ENCODE results near the gene HNRNPA0. TPM values are rescaled to one million over a fixed set of nuclear protein-coding genes. Genes with fewer than 3 reads are reported as not detected.

Gene HNRNPA0
- total RNA-seq, 1 donor from 2014 or later: 34.7 TPM

DNA sequence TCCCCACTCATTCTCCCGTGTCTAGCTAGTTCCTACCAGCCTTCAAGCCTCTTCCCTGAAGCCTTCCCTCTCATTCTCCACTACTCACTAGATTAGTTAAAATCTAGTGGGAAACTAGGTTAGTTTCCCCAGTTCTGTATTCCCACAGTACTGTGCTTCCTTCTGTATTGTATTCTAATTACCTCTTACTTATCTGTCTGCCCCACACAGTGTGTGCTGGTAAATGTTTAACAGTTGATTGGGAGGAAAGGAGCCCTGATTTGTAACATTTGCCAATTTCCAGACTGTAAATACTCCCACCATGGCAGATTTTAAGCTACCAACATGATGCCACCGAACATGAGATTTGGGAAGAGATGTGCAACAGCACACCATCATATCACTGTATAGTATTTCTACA is 26.5 kb downstream of the HNRNPA0 start:
- no peak for DNase-seq (ENCODE audit: low spot score)

DNA sequence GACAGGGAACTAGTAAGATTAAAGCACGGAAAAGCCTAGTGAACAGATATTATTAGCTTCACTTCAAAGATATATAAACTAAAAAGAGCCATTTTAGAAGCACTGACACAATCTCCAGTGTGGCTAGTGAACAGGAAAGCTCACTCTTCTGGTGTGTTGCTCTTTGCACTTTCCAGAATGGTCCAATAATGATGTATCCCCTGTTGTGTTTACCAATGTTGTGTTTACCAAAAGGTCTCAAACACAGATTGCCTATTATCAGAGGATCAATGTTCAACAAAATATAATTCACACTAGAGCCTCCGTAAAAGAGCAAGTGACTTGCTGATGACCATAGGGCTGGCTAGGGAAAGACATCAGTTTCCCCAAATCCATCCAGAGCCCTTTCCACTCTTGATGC is 29.9 kb downstream of the HNRNPA0 start:
- DNase-seq (ENCODE audit: low spot score): no peak

DNA sequence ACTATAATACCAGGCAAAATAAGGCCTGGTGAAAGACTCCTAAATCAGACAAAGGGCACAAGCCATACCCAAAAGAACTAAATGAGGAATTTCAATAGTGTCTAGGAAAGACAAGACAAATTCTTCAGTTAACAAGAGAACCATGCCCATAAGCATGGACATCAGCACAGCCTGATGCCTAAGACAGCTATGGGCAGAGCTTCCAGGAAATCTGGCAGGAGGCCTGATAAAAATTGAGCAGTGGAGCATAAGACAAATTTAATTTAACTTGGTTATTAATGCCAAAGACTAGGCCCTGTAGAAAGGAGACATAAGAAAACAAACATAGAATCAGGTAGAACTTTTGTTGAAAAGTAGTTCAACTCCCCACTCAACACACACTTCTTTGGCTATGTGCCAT is 35.6 kb downstream of the HNRNPA0 start:
- no peak for DNase-seq (ENCODE audit: low spot score)

DNA sequence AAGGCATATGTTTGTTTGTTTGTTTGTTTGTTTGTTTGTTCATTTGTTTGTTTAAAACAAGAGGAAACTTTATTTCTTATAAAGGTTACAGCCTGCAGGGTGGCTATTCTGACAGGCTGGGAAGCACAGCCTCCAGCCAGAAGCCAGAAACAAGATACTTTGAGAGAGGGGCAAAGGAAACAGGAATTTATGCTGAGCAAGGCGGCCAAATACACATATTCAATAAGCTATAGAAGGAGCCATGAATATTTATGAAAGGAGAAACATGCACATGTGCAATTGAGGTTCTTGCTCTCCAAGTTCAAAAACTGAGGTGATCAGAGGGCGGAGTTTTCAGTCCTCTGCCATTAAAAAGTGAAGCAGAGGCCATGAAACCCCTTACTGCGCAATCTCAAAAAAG is 37.8 kb downstream of the HNRNPA0 start:
- no peak for DNase-seq (ENCODE audit: low spot score)

DNA sequence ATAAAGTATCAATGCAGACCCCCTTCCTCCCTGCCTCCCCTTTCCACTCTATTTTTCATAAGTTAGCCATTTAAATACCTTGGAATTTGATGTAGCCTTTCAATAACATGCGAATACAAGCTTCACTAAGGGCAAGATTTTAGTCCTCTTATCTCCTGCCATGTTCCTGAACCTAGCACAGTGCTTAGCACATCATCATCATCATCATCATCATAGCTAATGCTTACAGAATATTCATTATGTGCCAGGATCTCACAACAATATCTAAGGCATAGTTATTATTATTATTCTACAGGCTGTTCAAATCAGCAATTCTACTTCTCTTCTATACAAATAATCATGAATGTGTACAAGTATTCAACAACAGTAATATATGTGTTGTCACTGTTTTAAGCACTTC is 38.7 kb downstream of the HNRNPA0 start:
- DNase-seq (ENCODE audit: low spot score): no peak

DNA sequence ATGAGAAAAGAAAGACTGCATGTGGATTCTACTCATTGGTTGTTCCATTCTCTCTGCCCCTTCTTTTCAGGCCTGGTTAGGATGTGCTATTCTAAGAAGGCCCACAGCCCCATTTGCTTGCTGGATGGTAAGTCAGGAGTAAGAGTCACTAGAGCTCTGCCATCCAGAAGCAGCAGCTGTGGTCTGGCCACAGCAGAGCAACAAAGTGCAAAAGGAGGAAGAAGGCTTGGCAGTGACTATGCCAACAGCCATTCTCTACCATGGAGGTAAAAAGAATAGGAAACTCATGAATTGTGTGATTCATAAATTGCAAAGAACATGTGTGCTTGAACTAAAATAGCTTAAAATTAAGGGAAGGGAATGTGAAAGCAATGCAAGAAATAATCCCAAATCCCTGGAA is 39.2 kb downstream of the HNRNPA0 start:
- no peak for DNase-seq (ENCODE audit: low spot score)

DNA sequence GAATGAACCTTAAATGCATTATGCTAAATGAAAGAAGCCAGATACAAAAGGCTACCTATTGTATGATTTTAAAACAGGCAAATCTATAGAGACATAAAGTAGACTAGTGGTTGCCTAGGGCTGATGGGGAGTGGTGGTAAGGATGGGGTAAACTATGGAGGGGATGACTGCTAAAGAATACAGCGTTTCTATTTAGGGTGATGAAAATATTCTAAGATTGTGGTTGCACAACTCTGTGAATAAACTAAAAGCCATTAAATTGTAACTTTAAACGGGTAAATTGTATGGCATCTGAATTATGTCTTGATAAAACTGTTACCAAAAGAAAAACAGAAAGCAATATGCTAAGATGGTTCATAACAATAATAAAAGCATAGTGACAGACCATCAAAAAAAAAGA is 39.7 kb downstream of the HNRNPA0 start:
- DNase-seq (ENCODE audit: low spot score): no peak

DNA sequence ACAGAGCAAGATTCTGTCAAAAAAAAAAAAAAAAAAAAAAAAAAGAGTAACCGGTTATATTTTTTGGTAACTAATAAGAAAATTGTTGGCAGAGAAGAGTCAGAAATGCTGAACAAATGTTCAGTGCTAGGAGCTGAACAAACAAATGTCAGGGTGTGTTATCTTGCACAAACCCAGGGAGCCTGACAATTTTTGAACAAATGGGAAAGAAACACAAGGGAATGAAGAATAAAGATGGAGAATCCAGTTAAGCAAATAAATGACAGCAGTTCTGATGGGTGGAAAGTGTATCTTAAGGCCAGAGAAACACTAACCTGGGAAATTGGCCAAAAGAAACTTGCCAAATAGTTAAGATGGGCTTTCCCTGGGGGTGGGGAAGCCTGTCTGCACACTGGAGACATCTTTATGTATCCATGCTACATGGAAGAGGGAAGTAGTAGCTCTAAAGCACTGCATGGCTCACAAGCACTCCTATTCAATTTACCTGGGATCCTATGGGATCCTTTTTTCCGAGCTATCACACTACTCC is 42.0 kb downstream of the HNRNPA0 start:
- DNase-seq (ENCODE audit: low spot score): no peak

DNA sequence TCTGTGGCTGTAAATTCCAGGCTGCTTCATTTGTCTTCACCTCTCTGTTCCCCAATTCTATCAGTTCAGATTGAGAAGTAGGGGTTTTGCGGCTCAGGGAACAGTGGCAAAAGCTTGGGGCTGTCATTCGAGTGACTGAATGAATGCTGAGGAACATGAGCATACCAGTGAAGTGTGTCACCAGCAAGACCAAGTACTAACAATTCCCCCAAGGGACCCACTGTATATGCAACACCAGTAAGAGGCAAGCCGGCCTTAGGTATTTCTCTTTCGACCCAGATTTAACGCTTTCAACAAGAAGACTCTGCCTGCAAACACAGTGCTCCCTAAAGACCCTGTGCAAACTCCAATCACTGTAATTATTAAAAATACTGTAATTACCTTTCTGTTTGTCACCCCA is 44.1 kb downstream of the HNRNPA0 start:
- DNase-seq (ENCODE audit: low spot score): no peak

DNA sequence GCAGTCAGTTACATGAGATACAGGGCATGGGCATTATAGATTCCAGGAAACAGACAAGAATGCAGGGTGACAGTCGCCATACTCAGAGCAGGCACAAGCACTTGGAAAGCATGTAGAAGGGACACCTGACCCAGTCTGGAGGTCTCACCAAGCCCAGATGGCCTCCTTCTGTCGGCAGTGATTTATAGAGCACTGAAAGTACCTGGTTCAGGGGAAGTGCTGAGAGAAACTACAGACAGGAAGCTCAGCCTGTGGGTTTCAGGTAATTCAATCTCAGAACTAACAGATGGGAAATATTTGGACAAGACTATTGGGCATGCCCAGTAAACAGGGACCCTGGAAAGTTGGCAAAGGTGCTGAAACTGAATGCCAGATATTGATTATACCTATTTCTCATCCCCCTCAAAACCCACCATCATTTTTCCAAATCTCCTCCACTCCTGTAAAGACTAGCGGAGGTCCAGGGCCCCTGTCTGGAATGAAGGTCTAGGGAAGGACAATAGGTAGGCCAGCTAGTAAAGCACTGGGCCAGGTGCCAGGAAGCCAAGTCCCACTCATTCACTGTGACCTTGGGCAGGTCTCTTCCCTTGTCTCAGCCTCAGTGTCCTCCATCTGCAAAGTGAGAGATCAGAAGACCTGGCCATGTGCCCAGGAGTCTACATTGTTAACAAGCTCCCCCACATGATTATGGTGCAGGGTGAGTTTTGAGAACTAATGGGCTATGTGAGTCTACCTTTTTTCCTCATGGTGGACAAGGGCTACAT is 45.2 kb downstream of the HNRNPA0 start:
- no peak for DNase-seq (ENCODE audit: low spot score)

DNA sequence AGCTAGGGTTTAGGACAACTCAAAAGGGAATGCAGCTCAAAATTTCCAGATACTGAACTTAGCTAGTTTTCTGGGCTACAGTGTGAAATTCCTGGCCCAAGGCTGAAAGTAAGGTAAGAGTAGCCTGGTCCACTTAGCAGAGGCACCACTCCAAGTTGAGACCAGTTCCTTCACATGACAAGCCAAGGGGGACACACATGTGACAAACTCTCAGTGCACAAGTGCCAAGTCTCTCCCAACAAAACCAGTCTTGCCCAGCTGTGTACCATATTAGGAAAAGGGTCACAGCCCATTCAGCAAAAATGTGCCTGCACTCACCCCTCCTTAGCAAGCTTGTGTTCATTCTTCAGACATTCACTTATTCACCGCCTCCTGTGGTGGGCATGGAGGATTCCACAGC is 46.1 kb downstream of the HNRNPA0 start:
- no peak for DNase-seq (ENCODE audit: low spot score)

DNA sequence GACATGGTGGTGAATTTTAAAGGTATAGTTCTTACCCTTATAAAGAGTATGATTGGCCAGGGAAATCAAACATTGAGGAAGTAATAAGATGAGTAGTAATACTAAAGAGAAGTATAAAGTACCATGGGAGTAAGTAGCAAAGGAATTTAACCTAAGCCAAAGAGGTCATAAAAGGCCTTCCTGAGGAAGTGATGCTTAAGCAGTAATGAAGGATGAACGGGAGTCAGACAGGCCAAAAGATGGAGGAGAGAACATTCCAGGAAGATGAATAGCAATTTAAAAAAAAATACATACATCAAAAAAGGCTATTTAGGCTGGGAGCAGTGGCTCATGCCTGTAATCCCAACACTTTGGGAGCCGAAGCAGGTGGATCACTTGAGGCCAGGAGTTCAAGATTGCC is 47.3 kb downstream of the HNRNPA0 start:
- no peak for DNase-seq (ENCODE audit: low spot score)

DNA sequence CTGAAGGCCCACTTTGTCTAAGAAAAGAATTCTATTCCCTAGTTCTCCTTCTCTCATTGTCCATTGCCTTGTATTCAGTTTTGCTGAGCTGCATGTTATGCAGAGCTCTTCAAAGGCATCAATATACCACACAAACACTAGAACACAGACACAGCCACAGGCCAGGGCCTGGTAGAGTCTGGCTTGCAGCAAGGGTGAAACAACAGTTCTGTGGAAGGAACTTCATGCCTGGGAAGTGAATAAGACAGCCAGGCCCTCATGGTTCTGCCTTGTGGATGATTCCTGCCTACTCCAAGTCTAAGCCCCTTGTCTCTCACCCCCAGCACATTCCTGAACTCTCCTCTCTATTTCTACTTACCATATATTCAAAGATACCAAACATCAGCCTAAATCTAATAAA is 49.1 kb downstream of the HNRNPA0 start:
- no peak for DNase-seq (ENCODE audit: low spot score)

DNA sequence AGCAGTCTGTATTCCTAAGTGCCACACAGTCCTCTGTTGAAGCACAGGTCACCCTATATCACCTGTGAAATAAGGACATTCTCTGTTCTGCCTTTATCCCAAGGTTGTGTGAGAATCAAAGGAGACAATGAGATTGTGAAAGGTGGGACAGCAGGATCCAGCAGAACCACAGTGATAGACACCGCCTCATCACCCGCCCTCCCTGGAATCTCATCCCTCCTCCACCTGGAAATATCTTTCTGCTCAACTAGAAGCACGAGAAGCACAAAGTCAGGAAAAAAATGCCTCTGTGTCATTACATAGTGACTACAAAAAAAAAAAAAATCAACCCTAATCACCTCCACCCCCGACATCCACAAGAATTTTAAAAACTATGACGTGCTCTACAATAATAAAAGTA is 50.6 kb downstream of the HNRNPA0 start:
- no peak for DNase-seq (ENCODE audit: low spot score)

DNA sequence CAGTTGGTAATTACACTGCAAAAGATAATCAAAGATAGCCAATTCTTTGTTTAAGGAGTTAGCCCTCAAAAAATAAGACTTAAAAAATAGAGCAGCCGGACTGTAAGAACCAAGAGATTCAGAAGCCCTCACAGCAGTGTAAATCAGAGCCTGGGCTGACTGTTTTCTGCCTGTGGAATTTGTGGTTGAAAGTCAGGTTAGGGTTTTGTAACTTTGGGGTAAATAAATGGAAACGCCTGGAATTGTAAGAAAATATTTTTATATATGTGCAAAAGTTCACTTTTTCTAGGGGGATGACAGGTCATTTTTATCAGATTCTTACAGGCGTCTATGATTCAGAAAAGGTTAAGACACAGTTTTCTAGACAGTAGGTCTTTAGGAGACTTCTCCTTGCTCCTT is 53.9 kb downstream of the HNRNPA0 start:
- DNase-seq (ENCODE audit: low spot score): no peak

DNA sequence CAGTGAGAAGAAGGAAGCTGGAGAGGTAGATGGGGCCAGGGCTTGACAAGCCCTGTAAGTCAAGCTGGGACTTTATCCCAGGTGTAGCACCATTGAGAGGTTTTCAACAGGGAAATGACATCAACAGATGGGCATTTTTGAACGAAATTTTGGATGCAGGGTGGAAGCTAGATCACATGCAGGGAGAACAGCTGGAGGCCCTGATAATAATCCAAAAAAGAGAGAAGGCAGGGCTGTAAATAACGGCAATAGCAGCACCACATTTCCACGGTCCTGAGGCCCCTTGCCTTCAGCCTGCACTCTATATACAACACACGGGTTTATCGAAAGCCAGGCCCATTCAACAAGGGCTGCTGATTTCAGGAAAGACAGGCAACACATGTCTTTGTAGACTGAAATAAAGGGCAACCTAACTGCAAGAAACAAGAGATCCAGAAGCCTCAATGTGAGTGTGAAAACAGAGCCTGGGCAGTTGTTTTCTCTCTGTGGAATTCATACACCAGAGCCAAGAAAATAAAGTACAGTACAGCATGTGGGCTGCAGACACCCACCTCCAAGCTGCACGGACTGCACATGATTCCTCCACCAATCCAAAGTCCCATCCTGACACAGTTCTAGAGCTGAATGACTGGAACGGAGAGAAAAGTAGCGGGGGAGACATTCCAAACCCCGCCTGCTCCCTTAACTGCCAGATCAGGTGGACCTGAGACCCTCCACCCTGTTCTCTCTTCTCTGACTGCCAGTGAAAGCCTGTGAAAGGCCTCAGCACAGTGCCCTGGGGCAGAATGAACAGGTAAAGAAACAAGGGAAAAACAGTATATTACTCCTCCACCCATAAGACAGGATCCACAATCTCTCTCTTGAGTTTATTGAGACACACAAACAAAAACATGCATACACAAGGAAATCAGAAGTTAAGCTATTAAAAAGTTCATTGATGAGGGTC is 54.6 kb downstream of the HNRNPA0 start:
- no peak for DNase-seq (ENCODE audit: low spot score)

DNA sequence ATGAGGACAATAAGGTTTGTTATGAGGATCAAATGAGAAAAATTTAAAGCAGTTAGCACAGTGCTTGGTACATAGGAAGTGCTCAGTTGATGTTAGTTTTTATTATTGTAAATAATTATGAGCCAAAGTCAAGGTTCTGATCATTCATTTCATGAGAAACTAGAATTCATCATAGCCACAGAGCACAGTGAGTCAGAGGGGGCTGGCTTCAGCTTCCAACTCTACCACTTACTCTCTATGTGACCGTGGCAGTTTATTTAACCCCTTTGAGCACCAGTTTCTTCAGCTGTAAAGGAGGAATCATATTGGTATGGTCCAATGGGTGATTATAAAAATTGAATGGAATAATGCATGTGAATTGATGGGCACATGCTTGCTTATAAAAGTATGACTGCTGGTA is 57.7 kb downstream of the HNRNPA0 start:
- DNase-seq (ENCODE audit: low spot score): no peak

DNA sequence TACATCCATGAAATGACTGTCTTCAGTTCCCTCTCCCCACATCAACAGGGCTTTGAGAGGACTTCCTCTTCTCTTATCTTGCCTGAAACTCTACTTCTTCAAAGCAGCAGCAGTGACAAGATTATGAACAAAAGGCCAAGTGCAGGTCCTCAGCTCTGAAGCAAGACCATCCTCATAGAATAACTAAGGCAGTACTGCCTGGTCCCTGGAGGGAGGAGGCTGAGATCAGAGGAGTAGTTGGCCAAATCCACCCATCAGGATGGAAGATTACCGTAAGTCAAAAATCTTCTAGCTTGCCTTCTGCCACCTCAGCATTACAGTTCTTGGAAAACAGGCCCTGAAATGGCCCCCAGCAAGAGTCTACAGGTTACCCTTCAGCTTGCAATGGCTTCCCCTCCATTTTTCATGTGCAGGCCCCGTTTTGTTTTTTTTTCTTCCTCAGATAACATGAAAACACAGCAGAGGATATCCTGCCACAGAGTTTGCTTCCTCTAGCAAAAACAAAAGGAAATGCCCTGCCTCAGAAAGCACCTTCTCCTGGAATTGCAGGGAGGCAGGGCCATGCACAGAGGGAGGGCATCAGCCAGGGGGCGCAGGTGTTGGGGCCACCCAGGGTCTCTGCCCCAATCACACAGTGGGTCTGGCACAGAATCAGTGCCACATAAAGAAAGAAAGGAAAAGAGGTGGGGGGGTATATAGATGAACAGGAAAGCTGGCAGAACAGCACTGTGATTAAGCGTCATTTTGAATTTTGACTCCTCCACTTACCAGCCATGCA is 58.3 kb downstream of the HNRNPA0 start:
- DNase-seq (ENCODE audit: low spot score): no peak
